GM19023 (cell line): Measurements from ENCODE around the gene ZNF479.
"Not testable (repeated sequence)": the region's sequence is repeated elsewhere in the genome, so short reads cannot be mapped to it uniquely, and the experiment has no call there.

Experiments used
- ATAC-seq: cut with Tn5 transposase; IDR thresholded peaks from one replicate; pipeline ENCODE4 v1.9.1; 2021; ENCODE audit warnings: mild to moderate bottlenecking, moderate library complexity; ENCODE audit not compliant: unreplicated experiment

The ZNF479 gene

GRCh38 chr7:57132336-57132735, at the start of gene ZNF479:
Gene ZNF479, minus strand, starts transcription at chr7:57132436. Its CDS starts 112 bp downstream, at chr7:57132324.
- not testable (repeated sequence) for ATAC-seq

GRCh38 chr7:57182031-57182430, 49.8 kb upstream of the ZNF479 start:
- ATAC-seq: no peak

GRCh38 chr7:57181281-57181680, 49.0 kb upstream of the ZNF479 start:
- ATAC-seq: no peak

- ATAC-seq: no peak
Observed at GRCh38 chr7:57179776-57180415, 47.7 kb upstream of the ZNF479 start.

GRCh38 chr7:57178768-57179139, 46.5 kb upstream of the ZNF479 start:
- no peak for ATAC-seq

- ATAC-seq: no peak
Observed at GRCh38 chr7:57177856-57178767, 45.9 kb upstream of the ZNF479 start.

- no peak for ATAC-seq
Observed at GRCh38 chr7:57176928-57177635, 44.8 kb upstream of the ZNF479 start.

- no peak for ATAC-seq
Observed at GRCh38 chr7:57165285-57165899, 33.2 kb upstream of the ZNF479 start.

- ATAC-seq: not testable (repeated sequence)
Observed at GRCh38 chr7:57120123-57120784, 12.0 kb downstream of the ZNF479 start.
